Common myeloid progenitor, CD34-positive (primary cell): ENCODE data around the gene ITGA11.

ENCODE experiments used
- CTCF ChIA-PET: fragments of 350-600 bp; sonication (Branson Sonifier 250); formaldehyde crosslinking; loops from one replicate; lab custom pipeline; 2021; ENCODE audit warnings: antibody characterized with exemption; lab: Charles Lee
- POLR2A ChIA-PET: fragments of 350-600 bp; sonication (Branson Sonifier 250); formaldehyde crosslinking; loops from one replicate; lab custom pipeline; 2021; ENCODE audit warnings: antibody characterized with exemption; lab: Charles Lee
- DNase-seq, 3 donors: peaks; one replicate each; pipeline versions ENCODE4 v3.0.0 to v3.0.0-alpha.2; 2013
- H3K27ac ChIP-seq, 2 experiments: 1 replicate in 1 of 2; 2 replicates in 1 of 2; pipeline ENCODE4 v1.7.0; 2013; ENCODE audit warnings: inconsistent platforms in 2 of 2, low read length in 2 of 2, mild to moderate bottlenecking in 2 of 2, low read depth in 1 of 2, moderate library complexity in 1 of 2; ENCODE audit not compliant: severe bottlenecking in 2 of 2, insufficient read depth in 1 of 2, poor library complexity in 1 of 2
- H3K27me3 ChIP-seq, 5 experiments: replicated peaks in 2 of 5; 1 replicate in 3 of 5; 2 replicates in 2 of 5; pipeline versions ENCODE4 v1.6.1 to v1.7.0; 2013; ENCODE audit warnings: low read length in 4 of 5, mild to moderate bottlenecking in 2 of 5, moderate library complexity in 2 of 5, inconsistent platforms in 1 of 5; ENCODE audit not compliant: insufficient read depth in 5 of 5, control insufficient read depth in 4 of 5
- H3K36me3 ChIP-seq, 4 experiments: 1 replicate in 2 of 4; 2 replicates in 2 of 4; pipeline versions ENCODE4 v1.6.1 to v1.7.0; 2013; ENCODE audit warnings: low read length in 3 of 4, control low read depth in 1 of 4, mild to moderate bottlenecking in 1 of 4; ENCODE audit not compliant: control insufficient read depth in 4 of 4, insufficient read depth in 4 of 4
- H3K4me1 ChIP-seq, 4 experiments: 1 replicate in 3 of 4; 2 replicates in 1 of 4; pipeline versions ENCODE4 v1.6.1 to v1.7.1; 2013; ENCODE audit warnings: low read length in 3 of 4, mild to moderate bottlenecking in 3 of 4, control low read depth in 1 of 4, inconsistent platforms in 1 of 4, moderate library complexity in 1 of 4; ENCODE audit not compliant: control insufficient read depth in 4 of 4, insufficient read depth in 4 of 4; ENCODE audit errors: control extremely low read depth in 1 of 4
- H3K4me3 ChIP-seq, 7 experiments: 1 replicate in 4 of 7; 2 replicates in 3 of 7; pipeline versions ENCODE4 v1.5.1 to v1.7.0; 2013; ENCODE audit warnings: mild to moderate bottlenecking in 7 of 7, low read length in 6 of 7, moderate library complexity in 6 of 7, inconsistent platforms in 2 of 7, low read depth in 2 of 7, control low read depth in 1 of 7; ENCODE audit not compliant: insufficient read depth in 4 of 7, control insufficient read depth in 1 of 7; ENCODE audit errors: extremely low read depth in 1 of 7
- H3K9me3 ChIP-seq, 5 experiments: 1 replicate in 4 of 5; 2 replicates in 1 of 5; pipeline versions ENCODE4 v1.6.1 to v1.7.1; 2013; ENCODE audit warnings: low read length in 4 of 5, mild to moderate bottlenecking in 2 of 5, inconsistent platforms in 1 of 5, low read depth in 1 of 5, moderate library complexity in 1 of 5; ENCODE audit not compliant: control insufficient read depth in 4 of 5, insufficient read depth in 2 of 5; ENCODE audit errors: control extremely low read depth in 1 of 5
- WGBS: methylation state at CpG from one replicate; pipeline ENCODE4 v1.1.5; 2013; ENCODE audit not compliant: insufficient coverage; 5-methylcytosine and 5-hydroxymethylcytosine counted together

ITGA11 gene

GRCh38 chr15:68407886-68408881 lies 23.8 kb downstream of the ITGA11 start:
- no peak for DNase-seq
- CTCF ChIA-PET, result no interaction called here
- no peaks in the 10 kb centered on the region for H3K36me3 ChIP-seq

DNA sequence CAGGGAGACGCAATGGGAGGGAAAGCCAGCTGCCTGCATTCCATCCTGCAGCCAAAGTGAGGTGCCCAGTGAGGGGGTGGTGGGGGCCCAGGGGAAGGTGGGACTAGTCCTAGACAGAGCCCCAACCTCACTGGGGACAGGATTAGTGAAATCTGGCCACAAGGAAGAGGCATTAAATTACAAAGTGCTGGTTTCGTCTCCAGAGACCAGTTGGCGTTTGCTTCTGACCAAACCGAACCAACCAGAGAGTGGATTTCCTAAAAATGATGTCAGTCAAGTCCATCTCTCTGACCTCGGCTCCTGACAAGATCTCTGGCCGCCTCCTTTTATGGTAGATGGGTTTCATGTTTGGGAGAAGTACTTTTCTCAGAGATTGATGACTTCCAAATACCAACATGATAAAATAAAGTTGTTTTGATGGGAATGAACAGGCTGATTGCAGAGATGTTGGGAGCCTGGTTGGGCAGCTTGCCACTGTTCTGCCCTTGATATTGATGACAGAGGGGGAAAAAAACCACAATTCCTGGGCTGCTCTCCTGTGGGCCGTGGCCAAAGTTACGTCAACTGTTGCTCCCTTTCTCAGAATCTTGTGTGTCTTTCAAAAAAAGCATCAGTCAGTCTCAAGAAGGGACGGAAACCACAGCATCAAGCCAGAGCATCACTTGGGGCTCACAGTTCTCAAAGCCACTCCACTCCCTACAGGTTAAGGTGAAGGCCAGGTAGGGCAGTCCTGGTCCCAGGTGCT lies 24.6 kb downstream of the ITGA11 start:
- no peaks in the 10 kb centered on the region for H3K27me3 ChIP-seq
- no peak overlapping the region for H3K4me3 ChIP-seq
- 88% methylated on average over 5 of the region's 9 CpGs for WGBS
- no peaks in the 10 kb centered on the region for H3K36me3 ChIP-seq
- no peak overlapping the region for H3K27ac ChIP-seq
- CTCF ChIA-PET, result no interaction called here
- POLR2A ChIA-PET, result no interaction called here
- peaks cover 0 to 4% (median 0%) of the 10 kb centered on the region in 5 experiments for H3K9me3 ChIP-seq
- no peak for DNase-seq
- no peaks in the 10 kb centered on the region for H3K4me1 ChIP-seq

More at GRCh38 chr15:68407886-68408881, 23.8 kb downstream of the ITGA11 start:
- peaks cover 0 to 1% (median 0%) of the 10 kb centered on the region in 5 experiments for H3K9me3 ChIP-seq
- POLR2A ChIA-PET, result no interaction called here
- H3K4me3 ChIP-seq, result no peak overlapping the region
- H3K27ac ChIP-seq, result no peak overlapping the region
- no peaks in the 10 kb centered on the region for H3K4me1 ChIP-seq
- H3K27me3 ChIP-seq, result no peaks in the 10 kb centered on the region
- 95% methylated on average over 9 of the region's 9 CpGs for WGBS

DNA sequence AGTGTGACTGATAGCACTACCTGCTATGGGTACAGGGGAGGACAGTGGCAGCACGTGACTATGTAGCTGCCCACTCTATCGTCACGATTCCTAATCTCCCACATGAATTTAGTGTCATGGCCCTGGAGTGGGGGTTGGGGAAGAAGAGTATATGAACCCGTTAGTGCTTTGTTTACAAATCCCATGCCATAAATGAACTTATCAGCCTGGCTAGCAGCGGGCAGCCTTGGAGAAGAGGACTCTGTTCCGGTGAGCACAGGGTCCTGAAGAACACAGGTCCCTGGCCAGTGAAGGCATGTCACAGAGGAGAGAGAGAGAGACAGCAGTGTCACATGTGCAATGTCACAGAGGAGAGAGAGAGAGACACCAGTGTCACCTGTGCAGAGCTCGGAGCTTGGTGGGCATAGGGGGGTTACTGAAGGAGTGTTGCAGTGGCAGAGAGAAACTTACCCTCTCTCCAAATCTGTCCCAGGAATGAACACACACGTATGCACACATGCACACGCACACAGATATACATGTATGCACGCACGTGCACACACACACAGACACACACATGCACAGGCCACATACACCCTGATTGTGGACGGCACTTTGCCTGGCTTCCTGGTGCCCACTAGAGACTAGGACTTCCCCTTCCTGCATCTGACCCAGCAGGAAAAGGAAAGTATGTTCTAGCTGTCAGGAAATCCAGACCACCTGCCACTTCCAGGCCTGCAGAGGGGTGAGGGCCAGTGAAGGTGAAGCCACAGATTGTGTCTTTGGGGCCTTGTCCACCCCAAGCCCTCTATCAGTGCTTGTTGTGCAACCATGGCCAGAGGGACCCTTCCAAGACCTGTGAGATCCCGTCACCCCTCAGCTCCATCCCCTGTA lies 26.3 kb downstream of the ITGA11 start:
- Histone ChIP-seq H3K27me3 (no peaks in the 10 kb centered on the region), H3K4me1 (no peaks in the 10 kb centered on the region), H3K36me3 (no peaks in the 10 kb centered on the region), H3K9me3 (peaks cover 0 to 4% (median 0%) of the 10 kb centered on the region in 5 experiments), H3K27ac (no peak overlapping the region), H3K4me3 (no peak overlapping the region)
- ChIA-PET POLR2A (no interaction called here), CTCF (no interaction called here)
- no peak for DNase-seq
- WGBS, result 81% methylated on average over 7 of the region's 13 CpGs

DNA sequence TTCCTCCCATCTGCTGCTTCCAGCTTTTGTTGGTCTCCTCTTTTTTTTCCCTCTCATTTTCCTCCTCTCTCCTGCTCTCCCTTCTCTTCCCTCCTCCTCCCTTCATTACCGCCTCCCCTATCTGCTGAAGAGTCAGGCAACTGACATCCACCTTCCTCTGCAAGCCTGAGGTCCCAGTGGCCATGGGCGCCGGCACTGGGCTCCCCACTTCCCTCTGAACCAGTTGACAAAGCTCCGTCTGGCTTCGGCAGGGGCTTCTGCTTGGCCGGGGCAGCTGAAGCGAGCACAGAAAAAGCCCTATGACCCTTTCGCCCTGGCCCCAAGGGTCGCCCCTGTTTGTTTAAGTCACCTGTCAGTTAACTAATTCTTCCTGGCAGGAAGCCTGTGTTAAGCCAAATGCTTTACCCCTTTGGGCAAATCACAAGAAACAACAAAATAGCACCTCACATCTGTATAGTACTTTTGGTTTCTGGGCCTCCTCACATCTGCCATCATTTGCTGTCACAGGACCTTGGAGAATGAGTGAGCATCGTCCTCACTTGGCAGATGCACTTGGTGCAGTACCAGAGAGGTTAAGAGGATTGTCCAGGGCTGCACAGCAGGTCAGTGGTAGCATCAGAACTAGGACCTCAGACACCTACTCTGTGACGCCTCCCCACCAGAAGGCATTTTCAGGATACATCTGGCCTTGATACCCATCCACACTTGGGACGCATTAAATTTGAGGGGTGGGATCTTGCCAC lies 27.7 kb downstream of the ITGA11 start:
- ChIA-PET CTCF (no interaction called here), POLR2A (no interaction called here)
- DNase-seq, result no peak
- no peaks in the 10 kb centered on the region for H3K4me1 ChIP-seq
- no peaks in the 10 kb centered on the region for H3K27me3 ChIP-seq
- H3K4me3 ChIP-seq, result no peak overlapping the region
- H3K27ac ChIP-seq, result no peak overlapping the region
- no peaks in the 10 kb centered on the region for H3K36me3 ChIP-seq
- 95% methylated on average over 8 of the region's 12 CpGs for WGBS
- peaks cover 0 to 4% (median 0%) of the 10 kb centered on the region in 5 experiments for H3K9me3 ChIP-seq

DNA sequence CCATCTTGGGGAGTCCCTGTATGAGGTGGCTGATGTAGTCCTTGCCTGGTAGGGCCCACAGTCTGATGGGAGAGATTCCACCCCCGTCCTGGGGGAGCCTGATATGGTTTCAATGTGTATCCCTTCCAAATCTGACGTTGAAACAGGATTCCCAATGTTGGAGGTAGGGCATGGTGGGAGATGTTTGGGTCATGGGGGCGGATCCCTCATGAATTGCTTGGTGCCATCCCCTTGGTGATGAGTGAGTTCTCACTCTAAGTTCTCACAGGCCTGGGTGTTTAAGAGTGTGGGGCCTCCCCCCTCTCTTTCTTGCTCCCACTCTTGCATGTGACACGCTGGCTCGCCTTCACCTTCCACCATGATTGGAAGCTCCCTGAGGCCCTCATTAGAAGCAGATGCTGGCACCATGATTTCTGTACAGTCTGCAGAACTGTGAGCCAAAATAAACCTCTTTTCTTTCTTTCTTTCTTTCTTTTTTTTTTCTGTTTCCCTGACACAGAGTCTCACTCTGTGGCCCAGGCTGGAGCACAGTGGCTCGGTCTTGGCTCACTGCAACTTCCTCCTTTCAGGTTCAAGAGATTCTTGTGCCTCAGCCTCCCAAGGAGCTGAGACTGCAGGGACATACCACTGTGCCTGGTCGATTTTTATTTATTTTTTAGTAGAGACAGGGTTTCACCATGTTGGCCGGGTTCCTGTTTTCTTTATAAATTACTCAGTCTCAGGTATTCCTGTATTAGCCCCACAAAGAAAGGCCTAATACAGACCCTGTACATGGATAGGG lies 28.6 kb downstream of the ITGA11 start:
- Histone ChIP-seq H3K27me3 (no peaks in the 10 kb centered on the region), H3K4me3 (no peak overlapping the region), H3K27ac (no peak overlapping the region), H3K36me3 (no peaks in the 10 kb centered on the region), H3K9me3 (peaks cover 0 to 4% (median 0%) of the 10 kb centered on the region in 5 experiments), H3K4me1 (no peaks in the 10 kb centered on the region)
- CTCF ChIA-PET, result no interaction called here
- POLR2A ChIA-PET, result no interaction called here
- no peak for DNase-seq
- WGBS, result 95% methylated on average over 6 of the region's 8 CpGs
